Upper lobe of right lung (tissue), 1 donor: ENCODE data around the gene CEP250. TPM values are rescaled to one million over a fixed set of nuclear protein-coding genes. Genes with fewer than 3 reads are reported as not detected.

Experiments
- ATAC-seq: fragments of 200-7000 bp; cut with Tn5 transposase; one replicate; pipeline ENCODE4 v1.9.1; 2020; ENCODE audit warnings: mild to moderate bottlenecking, moderate library complexity
- DNase-seq: peaks from one replicate; pipeline ENCODE4 v3.0.0-alpha.2; 2020
- H3K27ac ChIP-seq: fragments of 200-600 bp; one replicate; pipeline ENCODE4 v1.8.0; 2022
- H3K27me3 ChIP-seq: fragments of 200-600 bp; one replicate; pipeline ENCODE4 v1.8.0; 2022; ENCODE audit warnings: mild to moderate bottlenecking
- H3K36me3 ChIP-seq: fragments of 200-600 bp; one replicate; pipeline ENCODE4 v1.8.0; 2022
- H3K4me1 ChIP-seq: fragments of 200-600 bp; one replicate; pipeline ENCODE4 v1.8.0; 2022
- H3K4me3 ChIP-seq: fragments of 200-600 bp; one replicate; pipeline ENCODE4 v1.8.0; 2022; ENCODE audit warnings: mild to moderate bottlenecking
- H3K9me3 ChIP-seq: fragments of 200-600 bp; one replicate; pipeline ENCODE4 v1.8.0; 2022
- intact Hi-C: fragments of 100-400 bp; cut with DNase I; formaldehyde crosslinking; loops from one replicate; pipeline ENCODE4 v1.11.0; 2022
- total RNA-seq: library from RNA; stranded (reverse); fragmentation: NEBNext Ultra II Directional; extraction: Animal tissue kit (Norgen Biotek cat#: 25700); gene quantifications from one replicate; pipeline ENCODE4 v1.2.1, GENCODE V29; 2021
- TF ChIP-seq, protein P1 (sequence below): fragments of 200-600 bp; IDR thresholded peaks from one replicate; pipeline ENCODE4 v1.8.0; 2022; ENCODE audit warnings: antibody characterized with exemption
- donor health status: DM: no; HTN: yes; CAD: no; lungs with severe emphysema.

CEP250 gene
- total RNA-seq, 1 donor from 2014 or later = 21.7 TPM

DNA sequence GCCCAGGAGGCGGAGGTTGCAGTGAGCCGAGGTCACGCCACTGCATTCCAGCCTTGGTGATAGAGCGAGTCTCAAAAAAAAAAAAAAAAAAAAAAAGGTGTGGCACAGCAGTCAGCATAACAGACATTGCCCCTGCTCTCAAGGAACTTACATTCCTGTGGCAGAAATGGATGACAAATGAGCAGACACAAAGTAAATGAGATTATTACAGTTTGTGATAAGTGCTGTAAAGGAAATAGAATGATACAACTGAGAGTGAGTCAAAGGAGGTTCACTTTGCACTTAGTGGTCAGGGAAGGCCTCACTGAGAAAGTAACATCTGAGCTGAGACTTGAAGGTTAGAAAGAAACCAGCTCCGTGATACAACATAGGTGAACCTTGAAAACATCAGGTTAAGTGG is 36.4 kb downstream of the CEP250 start:
- DNase-seq = no peak
- no peak overlapping the region for H3K4me3 ChIP-seq
- H3K4me1 ChIP-seq = no peaks in the 10 kb centered on the region
- intact Hi-C loops = no loop called here
- ATAC-seq = no peak
- no peak overlapping the region for H3K27ac ChIP-seq
- H3K27me3 ChIP-seq = no peaks in the 10 kb centered on the region
- H3K36me3 ChIP-seq = peaks cover 60% of the 10 kb centered on the region
- no peaks in the 10 kb centered on the region for H3K9me3 ChIP-seq
- TF ChIP-seq, protein P1, sequence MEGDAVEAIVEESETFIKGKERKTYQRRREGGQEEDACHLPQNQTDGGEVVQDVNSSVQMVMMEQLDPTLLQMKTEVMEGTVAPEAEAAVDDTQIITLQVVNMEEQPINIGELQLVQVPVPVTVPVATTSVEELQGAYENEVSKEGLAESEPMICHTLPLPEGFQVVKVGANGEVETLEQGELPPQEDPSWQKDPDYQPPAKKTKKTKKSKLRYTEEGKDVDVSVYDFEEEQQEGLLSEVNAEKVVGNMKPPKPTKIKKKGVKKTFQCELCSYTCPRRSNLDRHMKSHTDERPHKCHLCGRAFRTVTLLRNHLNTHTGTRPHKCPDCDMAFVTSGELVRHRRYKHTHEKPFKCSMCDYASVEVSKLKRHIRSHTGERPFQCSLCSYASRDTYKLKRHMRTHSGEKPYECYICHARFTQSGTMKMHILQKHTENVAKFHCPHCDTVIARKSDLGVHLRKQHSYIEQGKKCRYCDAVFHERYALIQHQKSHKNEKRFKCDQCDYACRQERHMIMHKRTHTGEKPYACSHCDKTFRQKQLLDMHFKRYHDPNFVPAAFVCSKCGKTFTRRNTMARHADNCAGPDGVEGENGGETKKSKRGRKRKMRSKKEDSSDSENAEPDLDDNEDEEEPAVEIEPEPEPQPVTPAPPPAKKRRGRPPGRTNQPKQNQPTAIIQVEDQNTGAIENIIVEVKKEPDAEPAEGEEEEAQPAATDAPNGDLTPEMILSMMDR = no peak

DNA sequence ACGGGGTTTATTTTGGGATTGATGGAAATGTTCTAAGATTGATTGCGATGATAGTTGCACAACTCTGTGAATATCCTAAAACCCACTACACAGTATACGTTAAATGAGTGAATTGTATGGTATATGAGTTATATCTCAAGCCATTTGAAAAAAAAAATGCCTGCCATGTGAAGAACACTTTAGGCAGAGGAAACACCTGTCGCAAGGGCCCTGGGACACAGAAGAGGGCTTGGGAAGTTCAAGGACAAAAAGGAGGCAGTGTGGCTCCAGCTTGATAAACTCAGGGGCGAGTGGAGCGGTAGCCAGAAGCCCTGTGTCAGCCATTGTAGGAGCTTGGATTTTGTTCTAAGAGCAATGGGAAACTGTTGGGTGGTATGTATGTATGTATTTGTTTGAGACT is 37.0 kb downstream of the CEP250 start:
- peaks cover 66% of the 10 kb centered on the region for H3K36me3 ChIP-seq
- H3K27me3 ChIP-seq = no peaks in the 10 kb centered on the region
- H3K4me1 ChIP-seq = no peaks in the 10 kb centered on the region
- H3K27ac ChIP-seq = no peak overlapping the region
- TF ChIP-seq, protein P1 = no peak
- H3K9me3 ChIP-seq = no peaks in the 10 kb centered on the region
- H3K4me3 ChIP-seq = no peak overlapping the region
- DNase-seq (peak; percentile 15), ATAC-seq (no peak)
- intact Hi-C loops = no loop called here

DNA sequence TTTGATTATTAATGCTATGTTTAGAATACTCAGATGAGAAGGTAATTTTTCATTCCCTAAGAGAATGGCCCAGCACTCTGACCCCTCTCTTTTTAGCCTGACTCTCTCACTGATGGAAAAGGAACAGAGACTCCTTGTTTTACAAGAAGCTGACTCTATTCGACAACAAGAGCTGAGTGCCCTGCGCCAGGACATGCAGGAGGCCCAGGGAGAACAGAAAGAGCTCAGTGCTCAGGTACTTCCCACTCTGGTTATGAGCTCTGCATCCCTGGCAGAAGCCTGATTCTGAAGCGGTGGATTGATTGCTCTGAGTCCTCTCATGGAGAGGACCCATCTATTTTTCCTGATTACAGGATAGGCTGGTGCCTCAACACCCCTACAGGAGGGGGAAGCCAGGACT is 41.1 kb downstream of the CEP250 start:
- Histone ChIP-seq H3K9me3 (no peaks in the 10 kb centered on the region), H3K27ac (no peak overlapping the region), H3K4me3 (no peak overlapping the region), H3K4me1 (no peaks in the 10 kb centered on the region), H3K27me3 (no peaks in the 10 kb centered on the region), H3K36me3 (peaks cover 90% of the 10 kb centered on the region)
- ATAC-seq (no peak), DNase-seq (peak; percentile 25)
- TF ChIP-seq, protein P1 = no peak
- intact Hi-C loops = no loop called here

DNA sequence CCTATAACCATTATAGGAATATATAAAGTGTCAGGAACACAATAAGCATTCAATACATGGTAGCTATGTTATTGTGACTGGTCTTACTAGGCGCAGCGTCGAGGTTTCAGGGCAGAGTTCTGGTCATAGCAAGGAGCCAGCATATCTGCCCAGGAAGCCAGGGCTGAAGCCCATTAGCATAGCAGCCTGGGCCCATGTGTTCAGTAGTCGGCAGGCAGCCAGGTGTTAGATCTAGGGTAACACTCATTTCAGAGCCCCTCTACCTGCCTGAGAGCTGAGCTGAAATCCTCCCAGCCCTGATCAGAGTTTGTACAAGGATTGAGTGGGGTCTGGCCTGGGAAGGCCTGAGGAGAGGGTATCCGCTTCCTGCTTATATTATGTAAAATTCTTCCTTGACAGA is 41.9 kb downstream of the CEP250 start:
- H3K4me3 ChIP-seq = no peak overlapping the region
- H3K27me3 ChIP-seq = no peaks in the 10 kb centered on the region
- TF ChIP-seq, protein P1 = no peak
- H3K27ac ChIP-seq = no peak overlapping the region
- no peaks in the 10 kb centered on the region for H3K4me1 ChIP-seq
- ATAC-seq = no peak
- H3K9me3 ChIP-seq = no peaks in the 10 kb centered on the region
- H3K36me3 ChIP-seq = peaks cover 91% of the 10 kb centered on the region
- intact Hi-C loops = no loop called here
- no peak for DNase-seq

DNA sequence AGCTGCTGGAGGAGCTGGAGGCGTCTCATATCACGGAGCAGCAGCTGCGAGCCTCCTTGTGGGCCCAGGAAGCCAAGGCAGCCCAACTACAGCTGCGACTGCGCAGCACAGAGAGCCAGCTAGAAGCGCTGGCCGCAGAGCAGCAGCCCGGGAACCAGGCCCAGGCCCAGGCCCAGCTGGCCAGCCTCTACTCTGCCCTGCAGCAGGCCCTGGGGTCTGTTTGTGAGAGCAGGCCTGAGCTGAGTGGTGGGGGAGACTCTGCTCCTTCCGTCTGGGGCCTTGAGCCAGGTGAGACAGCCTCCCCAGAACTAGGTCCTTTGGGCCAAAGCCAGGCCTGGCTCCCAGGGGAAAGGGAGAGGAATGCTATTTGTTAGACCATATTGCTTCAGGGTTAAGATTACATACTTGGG is 42.4 kb downstream of the CEP250 start:
- DNase-seq (peak; percentile 49), ATAC-seq (peak; percentile 33)
- no peaks in the 10 kb centered on the region for H3K4me1 ChIP-seq
- H3K36me3 ChIP-seq = peaks cover 92% of the 10 kb centered on the region
- H3K9me3 ChIP-seq = no peaks in the 10 kb centered on the region
- intact Hi-C loops = no loop called here
- TF ChIP-seq, protein P1 = no peak
- no peak overlapping the region for H3K27ac ChIP-seq
- H3K27me3 ChIP-seq = no peaks in the 10 kb centered on the region
- H3K4me3 ChIP-seq = no peak overlapping the region

DNA sequence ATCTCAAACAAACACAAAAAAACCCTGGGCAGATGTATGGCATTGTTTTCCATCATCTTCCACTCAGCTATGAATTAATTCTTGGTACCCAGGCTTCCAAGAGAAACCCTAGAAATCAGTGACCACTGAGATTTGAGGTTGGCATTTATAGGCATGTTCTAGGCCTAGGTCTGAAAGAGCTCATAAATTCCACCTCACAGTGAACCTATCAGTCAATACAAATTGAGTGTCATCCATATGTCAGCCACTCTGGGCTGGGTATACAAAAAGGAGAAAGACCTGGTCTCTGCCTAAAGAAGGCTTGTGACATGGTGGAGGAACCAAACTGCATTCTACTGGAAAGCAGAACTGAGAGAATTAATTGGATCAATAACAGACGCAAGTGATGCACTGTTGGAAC is 43.9 kb downstream of the CEP250 start:
- Histone ChIP-seq H3K36me3 (peaks cover 93% of the 10 kb centered on the region), H3K27ac (no peak overlapping the region)

More for the DNA sequence above, 43.9 kb downstream of the CEP250 start:
- intact Hi-C loops = no loop called here
- TF ChIP-seq, protein P1 = no peak
- Histone ChIP-seq H3K4me1 (no peaks in the 10 kb centered on the region), H3K4me3 (no peak overlapping the region), H3K27me3 (no peaks in the 10 kb centered on the region), H3K9me3 (no peaks in the 10 kb centered on the region)
- DNase-seq (no peak), ATAC-seq (no peak)
